NCI-H1048 (cell line): ENCODE results near the gene COL26A1.

Source experiments
- DNase-seq: peaks from one replicate; lab custom pipeline; 2025; lab: John Stamatoyannopoulos, UW

The COL26A1 gene

GRCh38 chr7:101576998-101577397 lies 214.3 kb downstream of the COL26A1 start:
- DNase-seq: no peak

- no peak for DNase-seq
These were observed 215.9 kb downstream of the COL26A1 start for GRCh38 chr7:101578552-101578951.

GRCh38 chr7:101580596-101580995 lies 217.9 kb downstream of the COL26A1 start:
- DNase-seq: no peak

- no peak for DNase-seq
These were observed 219.2 kb downstream of the COL26A1 start for GRCh38 chr7:101581891-101582290.

GRCh38 chr7:101582971-101583370 lies 220.3 kb downstream of the COL26A1 start:
- DNase-seq: no peak

GRCh38 chr7:101586078-101586905 lies 223.6 kb downstream of the COL26A1 start:
- no peak for DNase-seq

GRCh38 chr7:101586906-101587677 lies 224.4 kb downstream of the COL26A1 start:
- DNase-seq: no peak

GRCh38 chr7:101588131-101588935 lies 225.7 kb downstream of the COL26A1 start:
- DNase-seq: no peak

GRCh38 chr7:101589052-101589451 lies 226.4 kb downstream of the COL26A1 start:
- no peak for DNase-seq

GRCh38 chr7:101589976-101590662 lies 227.4 kb downstream of the COL26A1 start:
- no peak for DNase-seq

GRCh38 chr7:101590663-101591435 lies 228.2 kb downstream of the COL26A1 start:
- no peak for DNase-seq

- DNase-seq: no peak
These were observed 228.8 kb downstream of the COL26A1 start for GRCh38 chr7:101591504-101591903.

- DNase-seq: no peak
These were observed 230.9 kb downstream of the COL26A1 start for GRCh38 chr7:101593556-101593955.

GRCh38 chr7:101594790-101595189 lies 232.1 kb downstream of the COL26A1 start:
- DNase-seq: no peak

GRCh38 chr7:101595246-101595645 lies 232.6 kb downstream of the COL26A1 start:
- DNase-seq: no peak

- no peak for DNase-seq
These were observed 233.3 kb downstream of the COL26A1 start for GRCh38 chr7:101595766-101596537.

- no peak for DNase-seq
These were observed 234.2 kb downstream of the COL26A1 start for GRCh38 chr7:101596898-101597297.

- no peak for DNase-seq
These were observed 235.3 kb downstream of the COL26A1 start for GRCh38 chr7:101597941-101598340.

GRCh38 chr7:101598422-101598985 lies 235.8 kb downstream of the COL26A1 start:
- no peak for DNase-seq
